ENCODE results near the gene PDCD1.

Gene PDCD1

GRCh38 chr2:241852981-241853631, 5.6 kb downstream of the PDCD1 start:
- DNase-seq (ENCODE audit: extremely low spot score): no peak
- no peak for TF ChIP-seq ARNT (IDR thresholded peaks at IDR 0.05)
- TF ChIP-seq, protein P1, sequence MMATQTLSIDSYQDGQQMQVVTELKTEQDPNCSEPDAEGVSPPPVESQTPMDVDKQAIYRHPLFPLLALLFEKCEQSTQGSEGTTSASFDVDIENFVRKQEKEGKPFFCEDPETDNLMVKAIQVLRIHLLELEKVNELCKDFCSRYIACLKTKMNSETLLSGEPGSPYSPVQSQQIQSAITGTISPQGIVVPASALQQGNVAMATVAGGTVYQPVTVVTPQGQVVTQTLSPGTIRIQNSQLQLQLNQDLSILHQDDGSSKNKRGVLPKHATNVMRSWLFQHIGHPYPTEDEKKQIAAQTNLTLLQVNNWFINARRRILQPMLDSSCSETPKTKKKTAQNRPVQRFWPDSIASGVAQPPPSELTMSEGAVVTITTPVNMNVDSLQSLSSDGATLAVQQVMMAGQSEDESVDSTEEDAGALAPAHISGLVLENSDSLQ (IDR thresholded peaks at IDR 0.05): no peak
- TF ChIP-seq ZNF384 (IDR thresholded peaks at IDR 0.05): no peak
- no peak for TF ChIP-seq SP1 (IDR thresholded peaks at IDR 0.05)
- no peak for TF ChIP-seq CTBP1 (IDR thresholded peaks at IDR 0.05; ENCODE audit: borderline replicate concordance)
- TF ChIP-seq FOXM1 (IDR thresholded peaks at IDR 0.05; ENCODE audit: borderline replicate concordance): no peak
- no peak for TF ChIP-seq L3MBTL2 (conservative IDR thresholded peaks at IDR 0.05)
- no peak for TF ChIP-seq NFRKB (IDR thresholded peaks at IDR 0.05)
- no peak for TF ChIP-seq HDGF (IDR thresholded peaks at IDR 0.05; ENCODE audit: borderline replicate concordance)
- ChIA-PET POLR2A (no interaction called here), CTCF (no interaction called here)

DNA sequence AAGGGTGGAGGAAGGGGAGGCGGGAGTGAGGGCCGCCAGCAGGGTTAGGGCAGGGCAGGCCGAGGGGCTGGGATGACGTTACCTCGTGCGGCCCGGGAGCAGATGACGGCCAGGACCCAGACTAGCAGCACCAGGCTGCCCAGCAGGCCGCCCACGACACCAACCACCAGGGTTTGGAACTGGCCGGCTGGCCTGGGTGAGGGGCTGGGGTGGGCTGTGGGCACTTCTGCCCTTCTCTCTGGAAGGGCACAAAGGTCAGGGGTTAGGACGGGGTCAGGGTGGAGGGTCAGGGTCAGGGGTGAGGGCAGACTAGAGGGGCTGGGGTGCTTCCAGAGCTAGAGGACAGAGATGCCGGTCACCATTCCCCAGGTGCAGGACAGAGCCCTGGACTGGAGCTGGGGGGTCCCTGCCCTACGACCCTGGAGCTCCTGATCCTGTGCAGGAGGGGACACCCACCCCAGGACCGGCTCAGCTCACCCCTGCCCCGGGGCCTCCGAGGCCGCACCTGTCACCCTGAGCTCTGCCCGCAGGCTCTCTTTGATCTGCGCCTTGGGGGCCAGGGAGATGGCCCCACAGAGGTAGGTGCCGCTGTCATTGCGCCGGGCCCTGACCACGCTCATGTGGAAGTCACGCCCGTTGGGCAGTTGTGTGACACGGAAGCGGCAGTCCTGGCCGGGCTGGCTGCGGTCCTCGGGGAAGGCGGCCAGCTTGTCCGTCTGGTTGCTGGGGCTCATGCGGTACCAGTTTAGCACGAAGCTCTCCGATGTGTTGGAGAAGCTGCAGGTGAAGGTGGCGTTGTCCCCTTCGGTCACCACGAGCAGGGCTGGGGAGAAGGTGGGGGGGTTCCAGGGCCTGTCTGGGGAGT, 6.3 kb downstream of the PDCD1 start:
- POLR2A ChIA-PET: no interaction called here
- DNase-seq (ENCODE audit: extremely low spot score): no peak
- CTCF ChIA-PET: no interaction called here
- TF ChIP-seq ELF4 (IDR thresholded peaks at IDR 0.05) (no peak), BHLHE40 (IDR thresholded peaks at IDR 0.05; ENCODE audit: borderline replicate concordance) (no peak), FOXK2 (IDR thresholded peaks at IDR 0.05) (no peak), SUZ12 (IDR thresholded peaks at IDR 0.05) (no peak)
- TF ChIP-seq, protein P1 (IDR thresholded peaks at IDR 0.05): no peak

DNA sequence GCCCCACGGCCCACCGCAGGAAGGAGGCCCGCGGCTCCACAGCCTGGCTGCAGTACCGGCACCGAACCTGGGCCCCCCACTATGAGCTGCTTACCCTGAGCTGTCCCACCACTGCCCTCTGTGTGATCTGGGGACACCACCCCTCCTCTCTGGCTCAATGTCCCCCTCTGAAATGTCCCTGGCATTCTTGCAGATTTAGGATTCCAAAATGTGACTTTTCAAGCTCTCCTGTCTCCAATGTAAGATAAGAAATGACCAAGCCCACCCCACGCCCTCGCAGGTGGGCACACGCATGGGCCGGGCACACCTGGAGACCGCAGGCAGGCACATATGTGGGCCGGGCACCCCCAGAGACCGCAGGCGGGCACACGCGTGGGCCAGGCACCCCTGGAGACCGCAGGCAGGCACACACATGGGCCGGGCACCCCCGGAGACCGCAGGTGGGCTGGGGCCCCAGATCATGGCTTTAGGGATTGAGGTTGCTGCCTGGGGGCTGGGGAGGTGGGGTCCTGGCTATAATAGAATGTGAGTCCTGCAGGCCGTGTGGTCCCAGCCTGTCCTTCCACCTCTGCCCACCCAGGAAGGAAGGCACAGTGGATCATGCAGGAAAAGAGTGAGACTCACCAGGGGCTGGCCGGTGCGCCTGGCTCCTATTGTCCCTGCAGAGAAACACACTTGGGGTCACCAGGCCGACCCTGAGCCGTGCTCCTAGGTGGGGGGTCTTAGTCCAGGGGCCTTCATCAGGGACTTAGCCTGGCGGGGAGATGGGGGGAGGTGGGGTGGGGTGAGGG, 7.2 kb downstream of the PDCD1 start:
- ChIA-PET CTCF (no interaction called here), POLR2A (no interaction called here)
- DNase-seq (ENCODE audit: extremely low spot score): no peak
- TF ChIP-seq L3MBTL2 (conservative IDR thresholded peaks at IDR 0.05) (no peak), BHLHE40 (IDR thresholded peaks at IDR 0.05; ENCODE audit: borderline replicate concordance) (no peak), CTBP1 (IDR thresholded peaks at IDR 0.05; ENCODE audit: borderline replicate concordance) (no peak), ARNT (IDR thresholded peaks at IDR 0.05) (no peak), ELF4 (IDR thresholded peaks at IDR 0.05) (no peak), FOXA1 (IDR thresholded peaks at IDR 0.05) (no peak), SUZ12 (IDR thresholded peaks at IDR 0.05) (no peak), TARDBP (IDR thresholded peaks at IDR 0.05) (no peak), FOXM1 (IDR thresholded peaks at IDR 0.05; ENCODE audit: borderline replicate concordance) (no peak), FOXK2 (IDR thresholded peaks at IDR 0.05) (no peak), ZNF384 (IDR thresholded peaks at IDR 0.05) (no peak), LEF1 (IDR thresholded peaks at IDR 0.05; ENCODE audit: borderline replicate concordance) (no peak), HDGF (IDR thresholded peaks at IDR 0.05; ENCODE audit: borderline replicate concordance) (no peak), SP1 (IDR thresholded peaks at IDR 0.05) (no peak), NFRKB (IDR thresholded peaks at IDR 0.05) (no peak)
- TF ChIP-seq, protein P1 (IDR thresholded peaks at IDR 0.05): no peak

DNA sequence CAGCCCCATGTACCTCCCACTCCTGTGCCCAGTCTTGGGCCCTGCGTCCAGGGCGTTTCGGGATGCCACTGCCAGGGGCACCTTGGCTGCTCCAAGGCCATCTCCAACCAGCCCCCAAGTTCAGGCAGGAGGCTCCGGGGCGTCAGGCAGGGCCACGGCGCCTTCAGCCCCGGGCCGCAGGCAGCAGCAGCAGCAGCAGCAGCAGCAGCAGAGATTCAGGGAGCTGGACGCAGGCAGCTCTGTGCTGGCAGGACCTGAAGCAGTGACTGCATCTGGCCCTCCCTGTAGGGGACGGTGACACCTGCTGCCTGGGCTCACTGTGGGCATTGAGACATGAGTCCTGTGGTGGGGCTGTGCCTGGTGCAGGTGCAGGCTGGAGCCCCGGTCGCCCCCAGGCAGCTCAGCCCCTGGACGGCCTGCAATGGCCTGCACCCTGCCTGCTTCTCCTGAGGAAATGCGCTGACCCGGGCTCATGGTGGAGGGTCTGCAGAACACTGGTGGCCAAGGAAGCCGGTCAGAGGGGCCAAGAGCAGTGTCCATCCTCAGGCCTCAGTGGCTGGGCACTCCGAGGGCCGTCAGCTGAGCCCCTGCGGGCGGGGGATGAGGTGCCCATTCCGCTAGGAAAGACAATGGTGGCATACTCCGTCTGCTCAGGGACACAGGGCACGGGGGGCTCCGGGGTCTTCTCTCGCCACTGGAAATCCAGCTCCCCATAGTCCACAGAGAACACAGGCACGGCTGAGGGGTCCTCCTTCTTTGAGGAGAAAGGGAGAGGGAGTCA, 8.0 kb downstream of the PDCD1 start:
- CTCF ChIA-PET: no interaction called here
- no peak for DNase-seq (ENCODE audit: extremely low spot score)
- POLR2A ChIA-PET: no interaction called here
- TF ChIP-seq L3MBTL2 (conservative IDR thresholded peaks at IDR 0.05) (no peak), SUZ12 (IDR thresholded peaks at IDR 0.05) (no peak), FOXM1 (IDR thresholded peaks at IDR 0.05; ENCODE audit: borderline replicate concordance) (no peak), CTBP1 (IDR thresholded peaks at IDR 0.05; ENCODE audit: borderline replicate concordance) (no peak), LEF1 (IDR thresholded peaks at IDR 0.05; ENCODE audit: borderline replicate concordance) (no peak), ELF4 (IDR thresholded peaks at IDR 0.05) (no peak), ZNF384 (IDR thresholded peaks at IDR 0.05) (no peak), FOXK2 (IDR thresholded peaks at IDR 0.05) (no peak)

DNA sequence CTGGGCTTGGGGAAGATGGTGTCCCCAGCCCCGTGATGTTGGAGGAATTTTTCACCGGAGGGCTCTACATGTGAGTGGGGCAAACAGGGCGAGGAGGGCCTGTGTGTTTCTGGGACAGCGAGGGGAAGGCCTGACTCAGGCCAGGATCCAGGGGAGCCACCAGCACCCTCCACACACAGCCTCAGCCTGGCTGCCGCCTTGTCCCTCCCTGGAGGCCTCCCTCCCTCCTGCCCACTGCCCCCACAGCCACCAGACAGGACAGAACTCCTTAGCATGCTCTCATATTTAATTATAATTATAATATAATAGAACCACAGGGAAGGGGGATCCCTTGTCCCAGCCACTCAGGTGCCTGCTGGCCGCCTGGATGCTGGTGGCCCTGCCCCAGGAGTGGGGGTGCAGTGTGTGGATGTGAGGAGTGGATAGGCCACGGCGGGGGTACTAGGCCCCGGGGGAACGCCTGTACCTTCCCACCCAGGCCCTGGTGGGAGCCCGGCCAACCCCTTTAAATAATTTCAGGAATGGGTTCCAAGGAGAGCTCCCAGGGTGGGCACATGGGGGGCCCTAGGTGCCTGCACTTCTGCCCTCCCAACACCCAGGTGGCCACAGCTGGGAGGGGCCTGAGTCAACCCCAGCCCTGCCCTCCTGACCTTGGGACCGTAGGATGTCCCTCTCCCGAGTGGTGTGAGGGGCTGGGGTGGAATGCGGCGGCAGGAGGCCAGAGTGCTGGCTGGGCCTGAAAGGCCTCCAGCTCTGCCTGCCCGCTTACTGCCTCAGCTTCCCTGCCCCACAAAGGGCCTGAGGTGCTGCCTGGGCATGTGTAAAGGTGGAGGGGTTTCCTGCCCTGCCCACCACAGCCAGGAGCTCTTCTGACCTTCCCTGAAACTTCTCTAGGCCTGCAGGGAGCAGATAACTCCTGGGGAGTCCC, 8.8 kb downstream of the PDCD1 start:
- ChIA-PET CTCF (no interaction called here), POLR2A (no interaction called here)
- TF ChIP-seq HDGF (IDR thresholded peaks at IDR 0.05; ENCODE audit: borderline replicate concordance): no peak
- TF ChIP-seq BHLHE40 (IDR thresholded peaks at IDR 0.05; ENCODE audit: borderline replicate concordance): no peak
- no peak for TF ChIP-seq LEF1 (IDR thresholded peaks at IDR 0.05; ENCODE audit: borderline replicate concordance)
- no peak for TF ChIP-seq CTBP1 (IDR thresholded peaks at IDR 0.05; ENCODE audit: borderline replicate concordance)
- no peak for TF ChIP-seq L3MBTL2 (conservative IDR thresholded peaks at IDR 0.05)
- no peak for TF ChIP-seq SP1 (IDR thresholded peaks at IDR 0.05)
- TF ChIP-seq ELF4 (IDR thresholded peaks at IDR 0.05): no peak
- no peak for TF ChIP-seq NFRKB (IDR thresholded peaks at IDR 0.05)
- DNase-seq (ENCODE audit: extremely low spot score): no peak

All from HEK293T (cell line).